Esophagus squamous epithelium (tissue), 4 donors: Measurements from ENCODE around the gene EIF2AK3.

Experiments
- POLR2A ChIP-seq, 4 donors: fragments of 450-650 bp; IDR thresholded peaks; one replicate each; pipeline ENCODE4 v1.6.1; 2017; ENCODE audit warnings: antibody characterized with exemption in 4 of 4, mild to moderate bottlenecking in 4 of 4, moderate library complexity in 3 of 4
- TF ChIP-seq, protein P1 (sequence below), 6 experiments: fragments of 450-650 bp in 4 of 6; fragments of 200-600 bp in 2 of 6; sonication (generic) in 2 of 6; IDR thresholded peaks; one replicate each; pipeline ENCODE4 v1.5.1; 2016 to 2019; ENCODE audit warnings: antibody characterized with exemption in 6 of 6, mild to moderate bottlenecking in 4 of 6, moderate library complexity in 4 of 6

DNA sequence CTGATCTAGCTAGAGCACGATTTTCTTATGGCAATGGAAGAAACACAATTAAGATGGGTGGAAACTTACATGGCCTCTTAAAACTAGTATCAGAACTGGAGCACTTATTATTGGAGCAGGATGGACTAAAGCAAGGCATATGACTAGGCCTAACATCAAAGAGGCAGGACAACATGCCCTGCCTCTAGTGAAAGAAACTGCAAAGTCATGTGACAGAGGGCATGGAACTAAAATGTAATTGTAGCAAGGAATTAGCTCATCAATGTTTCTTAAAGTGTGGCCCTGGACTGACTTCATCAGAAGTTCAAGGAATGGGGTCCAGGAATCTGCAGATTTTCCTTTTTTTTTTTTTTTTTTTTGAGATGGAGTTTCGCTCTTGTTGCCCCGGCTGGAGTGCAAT, 5.3 kb upstream of the EIF2AK3 start:
- TF ChIP-seq, protein P1, sequence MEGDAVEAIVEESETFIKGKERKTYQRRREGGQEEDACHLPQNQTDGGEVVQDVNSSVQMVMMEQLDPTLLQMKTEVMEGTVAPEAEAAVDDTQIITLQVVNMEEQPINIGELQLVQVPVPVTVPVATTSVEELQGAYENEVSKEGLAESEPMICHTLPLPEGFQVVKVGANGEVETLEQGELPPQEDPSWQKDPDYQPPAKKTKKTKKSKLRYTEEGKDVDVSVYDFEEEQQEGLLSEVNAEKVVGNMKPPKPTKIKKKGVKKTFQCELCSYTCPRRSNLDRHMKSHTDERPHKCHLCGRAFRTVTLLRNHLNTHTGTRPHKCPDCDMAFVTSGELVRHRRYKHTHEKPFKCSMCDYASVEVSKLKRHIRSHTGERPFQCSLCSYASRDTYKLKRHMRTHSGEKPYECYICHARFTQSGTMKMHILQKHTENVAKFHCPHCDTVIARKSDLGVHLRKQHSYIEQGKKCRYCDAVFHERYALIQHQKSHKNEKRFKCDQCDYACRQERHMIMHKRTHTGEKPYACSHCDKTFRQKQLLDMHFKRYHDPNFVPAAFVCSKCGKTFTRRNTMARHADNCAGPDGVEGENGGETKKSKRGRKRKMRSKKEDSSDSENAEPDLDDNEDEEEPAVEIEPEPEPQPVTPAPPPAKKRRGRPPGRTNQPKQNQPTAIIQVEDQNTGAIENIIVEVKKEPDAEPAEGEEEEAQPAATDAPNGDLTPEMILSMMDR (IDR thresholded peaks at IDR 0.05) = no peak
- TF ChIP-seq POLR2A (IDR thresholded peaks at IDR 0.05) = no peak
